HepG2 (cell line): Measurements from ENCODE around the gene FAM111B. TPM values are rescaled to one million over a fixed set of nuclear protein-coding genes. Genes with fewer than 3 reads are reported as not detected.

ENCODE experiments used
- AGO2 ChIP-seq: fragments of 200-400 bp; formaldehyde crosslinking; optimal IDR thresholded peaks from 2 replicates; pipeline ENCODE3; 2017; ENCODE audit warnings: mild to moderate bottlenecking, low read depth, low read length, moderate library complexity
- BCL6 ChIP-seq: IDR thresholded peaks from 2 replicates; pipeline ENCODE4 v1.6.1; 2016; ENCODE audit warnings: missing genetic modification reagents, missing compliant biosample characterization
- FOXA3 ChIP-seq: IDR thresholded peaks from 2 replicates; pipeline ENCODE4 v1.6.1; 2016; ENCODE audit warnings: missing genetic modification reagents, missing compliant biosample characterization
- IRX3 ChIP-seq: sonication (generic); formaldehyde crosslinking; IDR thresholded peaks from 2 replicates; pipeline ENCODE4 v1.8.1; 2023; ENCODE audit warnings: mild to moderate bottlenecking, low read depth, missing genetic modification reagents, borderline replicate concordance
- PAWR ChIP-seq: sonication (generic); formaldehyde crosslinking; IDR thresholded peaks from 2 replicates; pipeline ENCODE4 v1.4.0; 2020; ENCODE audit warnings: missing genetic modification reagents, mild to moderate bottlenecking, borderline replicate concordance
- SIX4 ChIP-seq: sonication (generic); formaldehyde crosslinking; IDR thresholded peaks from 2 replicates; pipeline ENCODE4 v1.4.0; 2020; ENCODE audit warnings: missing genetic modification reagents
- ZNF501 ChIP-seq: sonication (generic); formaldehyde crosslinking; IDR thresholded peaks from 2 replicates; pipeline ENCODE4 v1.5.1; 2020; ENCODE audit warnings: mild to moderate bottlenecking, moderate library complexity, missing genetic modification reagents
- ZNF563 ChIP-seq: sonication (generic); formaldehyde crosslinking; IDR thresholded peaks from 2 replicates; pipeline ENCODE4 v1.8.0; 2022; ENCODE audit warnings: mild to moderate bottlenecking, moderate library complexity, missing genetic modification reagents
- ZNF724P ChIP-seq: sonication (generic); formaldehyde crosslinking; IDR thresholded peaks from 2 replicates; pipeline ENCODE4 v1.8.0; 2022; ENCODE audit warnings: missing genetic modification reagents, borderline replicate concordance
- ZNF747 ChIP-seq: sonication (generic); formaldehyde crosslinking; IDR thresholded peaks from 2 replicates; pipeline ENCODE4 v1.8.1; 2023; ENCODE audit warnings: missing genetic modification reagents, mild to moderate bottlenecking, borderline replicate concordance
- polyA plus RNA-seq, 8 experiments: library from polyadenylated mRNA; depleted of rRNA in 3 of 8; stranded (reverse) in 7 of 8; unstranded in 1 of 8; fragments of >200 nt; fragmentation: Illumina TruSeq in 4 of 8; extraction: Trizol in 4 of 8; gene quantifications; 2 replicates each; pipeline versions ENCODE4 v1.2.1 to v1.2.3, GENCODE V29; 2011 to 2016; ENCODE audit warnings: low read depth in 4 of 8, missing spikeins in 1 of 8, mixed read lengths in 1 of 8; ENCODE audit not compliant: insufficient read depth in 1 of 8
- total RNA-seq, 5 experiments: library from RNA; depleted of rRNA; stranded (reverse); fragments of >200 nt; fragmentation: Illumina TruSeq; extraction: Trizol; gene quantifications; 2 replicates each; pipeline ENCODE4 v1.2.3, GENCODE V29; 2016; ENCODE audit warnings: low read depth in 1 of 5
- TF ChIP-seq, protein P1 (sequence below): sonication (generic); formaldehyde crosslinking; IDR thresholded peaks from 2 replicates; pipeline ENCODE4 v1.4.0; 2020; ENCODE audit warnings: missing genetic modification reagents
- TF ChIP-seq, protein P2 (sequence below): sonication (generic); formaldehyde crosslinking; IDR thresholded peaks from 2 replicates; pipeline ENCODE4; 2020; ENCODE audit warnings: missing genetic modification reagents, mild to moderate bottlenecking, borderline replicate concordance
- TF ChIP-seq, protein P3 (sequence below): sonication (generic); formaldehyde crosslinking; IDR thresholded peaks from 2 replicates; pipeline ENCODE4 v1.9.0; 2021; ENCODE audit warnings: missing genetic modification reagents, borderline replicate concordance
- TF ChIP-seq, protein P4 (sequence below): sonication (generic); formaldehyde crosslinking; IDR thresholded peaks from 2 replicates; pipeline ENCODE4 v1.5.0; 2020; ENCODE audit warnings: mild to moderate bottlenecking, missing genetic modification reagents

The FAM111B gene
- total and polyA plus RNA-seq, 2 of the 13 experiments (the other 11 are each of a cell fraction or from before 2014, with no cell fraction given), result 1.6 to 28.2 TPM

DNA sequence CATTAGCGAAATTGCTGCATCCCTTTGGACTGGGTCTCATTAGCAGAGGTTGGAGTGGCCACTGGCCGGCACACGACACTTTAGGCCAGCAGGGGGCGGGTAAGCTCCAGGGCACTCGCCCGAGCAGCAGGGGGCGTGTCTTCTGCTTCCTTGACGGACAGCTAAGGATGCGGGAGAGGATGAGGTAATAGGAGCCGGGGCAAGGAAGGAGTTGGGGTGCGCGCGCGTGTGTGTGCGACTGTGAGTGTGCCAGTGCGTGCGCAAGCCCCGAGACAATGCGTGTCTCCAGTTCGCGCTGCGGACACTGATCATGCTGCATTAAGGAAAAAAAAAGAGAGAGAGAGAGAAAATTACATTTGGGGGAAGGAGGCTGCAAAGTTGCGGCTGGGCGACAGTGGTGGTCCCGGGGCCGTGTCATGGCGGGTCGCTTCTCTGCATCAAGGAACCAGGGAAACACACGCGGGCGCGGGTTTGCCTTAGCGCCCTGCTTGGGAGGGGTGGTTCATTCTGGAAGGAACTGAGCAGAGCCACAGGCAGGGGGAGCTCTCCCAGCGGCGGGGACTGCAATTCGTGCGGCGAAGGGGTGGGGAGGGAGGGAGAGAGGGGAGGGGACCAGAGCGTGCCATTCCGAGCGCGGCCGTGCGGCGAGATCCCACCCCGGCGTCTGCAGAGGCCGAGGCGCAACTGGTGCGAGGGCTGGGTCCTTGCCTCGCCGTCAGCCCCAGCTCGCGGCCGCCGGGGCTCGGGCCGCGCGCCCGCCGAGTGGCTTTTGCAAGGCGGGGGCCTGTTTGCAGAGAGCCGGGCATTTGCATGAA lies 64.7 kb downstream of the FAM111B start, which contains the start of gene DTX4 (continued):
- TF ChIP-seq SIX4 (CRISPR knock-in tag) (peak; percentile 26; the same call in 1 of the 2 replicates), IRX3 (no peak), FOXA3 (CRISPR knock-in tag) (peak; percentile 21; the same call in 1 of the 2 replicates), ZNF724P (CRISPR knock-in tag) (peak; percentile 60; the same call in 1 of the 2 replicates), BCL6 (CRISPR knock-in tag) (peak; percentile 35; the same call in 1 of the 2 replicates), ZNF501 (CRISPR knock-in tag) (peak; percentile 58; the same call in 1 of the 2 replicates), AGO2 (no peak), PAWR (CRISPR knock-in tag) (no peak), ZNF747 (0 out of 2 replicates have a peak, but pooled peaks have one; percentile 42), ZNF563 (CRISPR knock-in tag) (peak; percentile 78; the same call in 1 of the 2 replicates)
- TF ChIP-seq, protein P1, sequence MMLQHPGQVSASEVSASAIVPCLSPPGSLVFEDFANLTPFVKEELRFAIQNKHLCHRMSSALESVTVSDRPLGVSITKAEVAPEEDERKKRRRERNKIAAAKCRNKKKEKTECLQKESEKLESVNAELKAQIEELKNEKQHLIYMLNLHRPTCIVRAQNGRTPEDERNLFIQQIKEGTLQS (CRISPR knock-in tag), result peak; percentile 23; the same call in 1 of the 2 replicates
- TF ChIP-seq, protein P2, sequence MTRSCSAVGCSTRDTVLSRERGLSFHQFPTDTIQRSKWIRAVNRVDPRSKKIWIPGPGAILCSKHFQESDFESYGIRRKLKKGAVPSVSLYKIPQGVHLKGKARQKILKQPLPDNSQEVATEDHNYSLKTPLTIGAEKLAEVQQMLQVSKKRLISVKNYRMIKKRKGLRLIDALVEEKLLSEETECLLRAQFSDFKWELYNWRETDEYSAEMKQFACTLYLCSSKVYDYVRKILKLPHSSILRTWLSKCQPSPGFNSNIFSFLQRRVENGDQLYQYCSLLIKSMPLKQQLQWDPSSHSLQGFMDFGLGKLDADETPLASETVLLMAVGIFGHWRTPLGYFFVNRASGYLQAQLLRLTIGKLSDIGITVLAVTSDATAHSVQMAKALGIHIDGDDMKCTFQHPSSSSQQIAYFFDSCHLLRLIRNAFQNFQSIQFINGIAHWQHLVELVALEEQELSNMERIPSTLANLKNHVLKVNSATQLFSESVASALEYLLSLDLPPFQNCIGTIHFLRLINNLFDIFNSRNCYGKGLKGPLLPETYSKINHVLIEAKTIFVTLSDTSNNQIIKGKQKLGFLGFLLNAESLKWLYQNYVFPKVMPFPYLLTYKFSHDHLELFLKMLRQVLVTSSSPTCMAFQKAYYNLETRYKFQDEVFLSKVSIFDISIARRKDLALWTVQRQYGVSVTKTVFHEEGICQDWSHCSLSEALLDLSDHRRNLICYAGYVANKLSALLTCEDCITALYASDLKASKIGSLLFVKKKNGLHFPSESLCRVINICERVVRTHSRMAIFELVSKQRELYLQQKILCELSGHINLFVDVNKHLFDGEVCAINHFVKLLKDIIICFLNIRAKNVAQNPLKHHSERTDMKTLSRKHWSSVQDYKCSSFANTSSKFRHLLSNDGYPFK (CRISPR knock-in tag), result peak; percentile 45; the same call in 1 of the 2 replicates
- TF ChIP-seq, protein P3, sequence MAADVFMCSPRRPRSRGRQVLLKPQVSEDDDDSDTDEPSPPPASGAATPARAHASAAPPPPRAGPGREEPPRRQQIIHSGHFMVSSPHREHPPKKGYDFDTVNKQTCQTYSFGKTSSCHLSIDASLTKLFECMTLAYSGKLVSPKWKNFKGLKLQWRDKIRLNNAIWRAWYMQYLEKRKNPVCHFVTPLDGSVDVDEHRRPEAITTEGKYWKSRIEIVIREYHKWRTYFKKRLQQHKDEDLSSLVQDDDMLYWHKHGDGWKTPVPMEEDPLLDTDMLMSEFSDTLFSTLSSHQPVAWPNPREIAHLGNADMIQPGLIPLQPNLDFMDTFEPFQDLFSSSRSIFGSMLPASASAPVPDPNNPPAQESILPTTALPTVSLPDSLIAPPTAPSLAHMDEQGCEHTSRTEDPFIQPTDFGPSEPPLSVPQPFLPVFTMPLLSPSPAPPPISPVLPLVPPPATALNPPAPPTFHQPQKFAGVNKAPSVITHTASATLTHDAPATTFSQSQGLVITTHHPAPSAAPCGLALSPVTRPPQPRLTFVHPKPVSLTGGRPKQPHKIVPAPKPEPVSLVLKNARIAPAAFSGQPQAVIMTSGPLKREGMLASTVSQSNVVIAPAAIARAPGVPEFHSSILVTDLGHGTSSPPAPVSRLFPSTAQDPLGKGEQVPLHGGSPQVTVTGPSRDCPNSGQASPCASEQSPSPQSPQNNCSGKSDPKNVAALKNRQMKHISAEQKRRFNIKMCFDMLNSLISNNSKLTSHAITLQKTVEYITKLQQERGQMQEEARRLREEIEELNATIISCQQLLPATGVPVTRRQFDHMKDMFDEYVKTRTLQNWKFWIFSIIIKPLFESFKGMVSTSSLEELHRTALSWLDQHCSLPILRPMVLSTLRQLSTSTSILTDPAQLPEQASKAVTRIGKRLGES (CRISPR knock-in tag), result 0 out of 2 replicates have a peak, but pooled peaks have one; percentile 27
- TF ChIP-seq, protein P4, sequence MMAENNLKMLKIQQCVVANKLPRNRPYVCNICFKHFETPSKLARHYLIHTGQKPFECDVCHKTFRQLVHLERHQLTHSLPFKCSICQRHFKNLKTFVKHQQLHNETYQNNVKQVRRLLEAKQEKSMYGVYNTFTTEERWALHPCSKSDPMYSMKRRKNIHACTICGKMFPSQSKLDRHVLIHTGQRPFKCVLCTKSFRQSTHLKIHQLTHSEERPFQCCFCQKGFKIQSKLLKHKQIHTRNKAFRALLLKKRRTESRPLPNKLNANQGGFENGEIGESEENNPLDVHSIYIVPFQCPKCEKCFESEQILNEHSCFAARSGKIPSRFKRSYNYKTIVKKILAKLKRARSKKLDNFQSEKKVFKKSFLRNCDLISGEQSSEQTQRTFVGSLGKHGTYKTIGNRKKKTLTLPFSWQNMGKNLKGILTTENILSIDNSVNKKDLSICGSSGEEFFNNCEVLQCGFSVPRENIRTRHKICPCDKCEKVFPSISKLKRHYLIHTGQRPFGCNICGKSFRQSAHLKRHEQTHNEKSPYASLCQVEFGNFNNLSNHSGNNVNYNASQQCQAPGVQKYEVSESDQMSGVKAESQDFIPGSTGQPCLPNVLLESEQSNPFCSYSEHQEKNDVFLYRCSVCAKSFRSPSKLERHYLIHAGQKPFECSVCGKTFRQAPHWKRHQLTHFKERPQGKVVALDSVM (CRISPR knock-in tag), result peak; percentile 24; the same call in 1 of the 2 replicates
